GM12891 (cell line): ENCODE results near the gene DISP2.

Experiments
- POLR2A ChIP-seq: IDR thresholded peaks from 2 replicates; pipeline ENCODE4 v1.6.1; 2011; ENCODE audit warnings: low read depth, low read length, control low read depth
- POLR2AphosphoS5 ChIP-seq: IDR thresholded peaks from 2 replicates; pipeline ENCODE4 v1.6.1; 2011; ENCODE audit warnings: low read depth, low read length, control low read depth
- TAF1 ChIP-seq: IDR thresholded peaks from 2 replicates; pipeline ENCODE4 v1.6.1; 2011; ENCODE audit warnings: low read depth, low read length, control low read depth

GRCh38 chr15:40310001-40310959 lies 47.7 kb upstream of the DISP2 start:
- TF ChIP-seq POLR2A (no peak), POLR2AphosphoS5 (no peak), TAF1 (no peak)
